GM23338 (cell line): ENCODE measurements around the gene DET1. TPM values are rescaled to one million over a fixed set of nuclear protein-coding genes. Genes with fewer than 3 reads are reported as not detected.

Experiments used
- ATAC-seq: fragments of 200-7000 bp; cut with Tn5 transposase; 3 replicates; pipeline ENCODE4 v1.9.1; 2020
- DNase-seq: peaks from one replicate; pipeline ENCODE4 v3.0.0-alpha.2; 2015; ENCODE audit warnings: low spot score
- H2AFZ ChIP-seq: fragments of 200-600 bp; sonication (generic); 2 replicates; pipeline ENCODE4 v1.8.0; 2016; ENCODE audit warnings: antibody characterized with exemption, mild to moderate bottlenecking, moderate library complexity
- H3F3A ChIP-seq: fragments of 200-600 bp; sonication (generic); replicated peaks from 2 replicates; pipeline ENCODE4 v1.8.0; 2017; ENCODE audit warnings: antibody characterized with exemption, mixed run types, low read depth
- H3K27ac ChIP-seq: fragments of 200-600 bp; sonication (generic); 2 replicates; pipeline ENCODE4 v1.6.1; 2016; ENCODE audit warnings: low read depth
- H3K27me3 ChIP-seq: fragments of 200-600 bp; sonication (generic); 2 replicates; pipeline ENCODE4 v1.8.0; 2016; ENCODE audit warnings: mild to moderate bottlenecking, mixed run types, moderate library complexity; ENCODE audit not compliant: insufficient read depth
- H3K36me3 ChIP-seq: fragments of 200-600 bp; sonication (generic); 2 replicates; pipeline ENCODE4 v1.8.0; 2016; ENCODE audit warnings: mild to moderate bottlenecking; ENCODE audit not compliant: insufficient read depth
- H3K4me1 ChIP-seq: fragments of 200-600 bp; sonication (generic); 2 replicates; pipeline ENCODE4 v1.8.0; 2016; ENCODE audit warnings: mild to moderate bottlenecking, moderate library complexity; ENCODE audit not compliant: insufficient read depth
- H3K4me2 ChIP-seq: fragments of 200-600 bp; sonication (generic); 2 replicates; pipeline ENCODE4 v1.7.1; 2017; ENCODE audit warnings: mixed run types
- H3K4me3 ChIP-seq: fragments of 200-600 bp; sonication (generic); 2 replicates; pipeline ENCODE4 v1.6.1; 2016; ENCODE audit warnings: mixed run types
- H3K79me2 ChIP-seq: fragments of 200-600 bp; sonication (generic); replicated peaks from 2 replicates; pipeline ENCODE4 v1.8.0; 2017; ENCODE audit warnings: mild to moderate bottlenecking; ENCODE audit not compliant: insufficient read depth
- H3K9me2 ChIP-seq: fragments of 200-600 bp; sonication (generic); 2 replicates; pipeline ENCODE4 v1.8.0; 2017; ENCODE audit not compliant: insufficient read depth
- H4K20me1 ChIP-seq: fragments of 200-600 bp; sonication (generic); replicated peaks from 2 replicates; pipeline ENCODE4 v1.8.0; 2017; ENCODE audit warnings: mild to moderate bottlenecking; ENCODE audit not compliant: insufficient read depth
- H3K27ac Mint-ChIP-seq: 2 replicates; pipeline ENCODE4 v1.8.0; 2020; ENCODE audit warnings: inconsistent platforms, mild to moderate bottlenecking, moderate library complexity, mixed read lengths
- H3K27me3 Mint-ChIP-seq: 3 replicates; pipeline ENCODE4 v1.8.0; 2022; ENCODE audit warnings: low read depth, mild to moderate bottlenecking, moderate library complexity, mixed read lengths, inconsistent platforms; ENCODE audit not compliant: insufficient read depth, poor library complexity
- H3K36me3 Mint-ChIP-seq: 3 replicates; pipeline ENCODE4 v1.8.0; 2021; ENCODE audit warnings: low read depth, mild to moderate bottlenecking, inconsistent platforms, moderate library complexity, mixed read lengths
- H3K4me1 Mint-ChIP-seq: 3 replicates; pipeline ENCODE4 v1.8.0; 2020; ENCODE audit warnings: mild to moderate bottlenecking, inconsistent platforms, mixed read lengths
- H3K4me3 Mint-ChIP-seq: 3 replicates; pipeline ENCODE4 v1.8.0; 2021; ENCODE audit warnings: moderate library complexity, mild to moderate bottlenecking, inconsistent platforms, mixed read lengths
- H3K9me3 Mint-ChIP-seq: 3 replicates; pipeline ENCODE4 v1.8.0; 2020; ENCODE audit warnings: moderate library complexity, mild to moderate bottlenecking, inconsistent platforms, mixed read lengths
- EZH2 ChIP-seq: fragments of 200-600 bp; sonication (generic); IDR thresholded peaks from one replicate; pipeline ENCODE4 v1.8.0; 2017; ENCODE audit warnings: antibody characterized with exemption, mild to moderate bottlenecking, low read depth; ENCODE audit not compliant: unreplicated experiment
- EZH2phosphoT487 ChIP-seq: fragments of 200-600 bp; sonication (generic); IDR thresholded peaks from one replicate; pipeline ENCODE4 v1.8.1; 2018; ENCODE audit warnings: antibody characterized with exemption; ENCODE audit not compliant: unreplicated experiment
- JUNB ChIP-seq: IDR thresholded peaks from one replicate; pipeline ENCODE4 v1.6.1; 2016; ENCODE audit warnings: antibody characterized with exemption; ENCODE audit not compliant: unreplicated experiment
- NANOG ChIP-seq: IDR thresholded peaks from 2 replicates; pipeline ENCODE4 v1.6.1; 2016; ENCODE audit warnings: antibody characterized with exemption, borderline replicate concordance
- POLR2AphosphoS5 ChIP-seq: IDR thresholded peaks from 2 replicates; pipeline ENCODE4 v1.6.1; 2016; ENCODE audit warnings: antibody characterized with exemption, low read depth
- STAT1 ChIP-seq: IDR thresholded peaks from one replicate; pipeline ENCODE4 v1.6.1; 2016; ENCODE audit warnings: antibody characterized with exemption; ENCODE audit not compliant: unreplicated experiment
- ZNF331 ChIP-seq: fragments of 250-450 bp; sonication (Bioruptor Pico); IDR thresholded peaks from 2 replicates; pipeline ENCODE4 v1.5.0; 2020; ENCODE audit warnings: low read depth, mild to moderate bottlenecking, moderate library complexity
- polyA plus RNA-seq: library from polyadenylated mRNA; unstranded; fragments of >200 nt; fragmentation: Nextera tagmentation; extraction: Ambion mirVana; gene quantifications from 2 replicates; pipeline ENCODE4 v1.2.1, GENCODE V29; 2016
- total RNA-seq: library from RNA; depleted of rRNA; stranded (reverse); fragments of >200 nt; shearing (Covaris generic); gene quantifications from 2 replicates; pipeline ENCODE4 v1.2.3, GENCODE V29; 2014
- TF ChIP-seq, protein P1 (sequence below): IDR thresholded peaks from one replicate; pipeline ENCODE4 v1.6.1; 2018; ENCODE audit warnings: antibody characterized with exemption; ENCODE audit not compliant: unreplicated experiment
- TF ChIP-seq, protein P2 (sequence below), 2 experiments: fragments of 200-600 bp in 1 of 2; sonication (generic) in 1 of 2; conservative IDR thresholded peaks; 2 replicates each; pipeline versions ENCODE4 v1.5.1 to v1.6.1; 2016 to 2017; ENCODE audit warnings: antibody characterized with exemption in 2 of 2, low read depth in 2 of 2, mild to moderate bottlenecking in 2 of 2, moderate library complexity in 1 of 2

Gene DET1
- total and polyA plus RNA-seq, 2 experiments from 2014 or later = 4.2 to 8.6 TPM

- H3K36me3 ChIP-seq = no peaks in the 10 kb centered on the region
- no peak overlapping the region for H3K27ac Mint-ChIP-seq
- no peak overlapping the region for H3K4me3 Mint-ChIP-seq
Observed at GRCh38 chr15:88509321-88509720, 37.2 kb downstream of the DET1 start.

GRCh38 chr15:88506628-88507027, 39.9 kb downstream of the DET1 start:
- Mint-ChIP-seq H3K9me3 (no peaks in the 10 kb centered on the region), H3K27ac (no peak overlapping the region), H3K4me3 (no peak overlapping the region), H3K27me3 (peaks cover 8% of the 10 kb centered on the region), H3K4me1 (peaks cover 22% of the 10 kb centered on the region), H3K36me3 (peaks cover 16% of the 10 kb centered on the region; the same call in 1 of the 3 replicates)
- Histone ChIP-seq H3K9me2 (0 out of 2 replicates have a peak, but pooled peaks cover 3% of the 10 kb centered on the region), H2AFZ (no peak overlapping the region), H3K4me3 (no peak overlapping the region), H3K4me1 (peaks cover 14% of the 10 kb centered on the region), H3K79me2 (no peaks in the 10 kb centered on the region), H3K27me3 (peaks cover 17% of the 10 kb centered on the region; the same call in 1 of the 2 replicates), H3K4me2 (no peak overlapping the region), H3F3A (no peaks in the 10 kb centered on the region), H3K27ac (no peak overlapping the region), H4K20me1 (no peaks in the 10 kb centered on the region; the same call in 1 of the 2 replicates), H3K36me3 (no peaks in the 10 kb centered on the region)
- DNase-seq (no peak), ATAC-seq (no peak)
- no peak for TF ChIP-seq EZH2phosphoT487
- TF ChIP-seq STAT1 = no peak
- TF ChIP-seq EZH2 = no peak
- TF ChIP-seq, protein P1, sequence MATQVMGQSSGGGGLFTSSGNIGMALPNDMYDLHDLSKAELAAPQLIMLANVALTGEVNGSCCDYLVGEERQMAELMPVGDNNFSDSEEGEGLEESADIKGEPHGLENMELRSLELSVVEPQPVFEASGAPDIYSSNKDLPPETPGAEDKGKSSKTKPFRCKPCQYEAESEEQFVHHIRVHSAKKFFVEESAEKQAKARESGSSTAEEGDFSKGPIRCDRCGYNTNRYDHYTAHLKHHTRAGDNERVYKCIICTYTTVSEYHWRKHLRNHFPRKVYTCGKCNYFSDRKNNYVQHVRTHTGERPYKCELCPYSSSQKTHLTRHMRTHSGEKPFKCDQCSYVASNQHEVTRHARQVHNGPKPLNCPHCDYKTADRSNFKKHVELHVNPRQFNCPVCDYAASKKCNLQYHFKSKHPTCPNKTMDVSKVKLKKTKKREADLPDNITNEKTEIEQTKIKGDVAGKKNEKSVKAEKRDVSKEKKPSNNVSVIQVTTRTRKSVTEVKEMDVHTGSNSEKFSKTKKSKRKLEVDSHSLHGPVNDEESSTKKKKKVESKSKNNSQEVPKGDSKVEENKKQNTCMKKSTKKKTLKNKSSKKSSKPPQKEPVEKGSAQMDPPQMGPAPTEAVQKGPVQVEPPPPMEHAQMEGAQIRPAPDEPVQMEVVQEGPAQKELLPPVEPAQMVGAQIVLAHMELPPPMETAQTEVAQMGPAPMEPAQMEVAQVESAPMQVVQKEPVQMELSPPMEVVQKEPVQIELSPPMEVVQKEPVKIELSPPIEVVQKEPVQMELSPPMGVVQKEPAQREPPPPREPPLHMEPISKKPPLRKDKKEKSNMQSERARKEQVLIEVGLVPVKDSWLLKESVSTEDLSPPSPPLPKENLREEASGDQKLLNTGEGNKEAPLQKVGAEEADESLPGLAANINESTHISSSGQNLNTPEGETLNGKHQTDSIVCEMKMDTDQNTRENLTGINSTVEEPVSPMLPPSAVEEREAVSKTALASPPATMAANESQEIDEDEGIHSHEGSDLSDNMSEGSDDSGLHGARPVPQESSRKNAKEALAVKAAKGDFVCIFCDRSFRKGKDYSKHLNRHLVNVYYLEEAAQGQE = no peak
- no peak for TF ChIP-seq NANOG
- TF ChIP-seq POLR2AphosphoS5 = no peak
- TF ChIP-seq, protein P2, sequence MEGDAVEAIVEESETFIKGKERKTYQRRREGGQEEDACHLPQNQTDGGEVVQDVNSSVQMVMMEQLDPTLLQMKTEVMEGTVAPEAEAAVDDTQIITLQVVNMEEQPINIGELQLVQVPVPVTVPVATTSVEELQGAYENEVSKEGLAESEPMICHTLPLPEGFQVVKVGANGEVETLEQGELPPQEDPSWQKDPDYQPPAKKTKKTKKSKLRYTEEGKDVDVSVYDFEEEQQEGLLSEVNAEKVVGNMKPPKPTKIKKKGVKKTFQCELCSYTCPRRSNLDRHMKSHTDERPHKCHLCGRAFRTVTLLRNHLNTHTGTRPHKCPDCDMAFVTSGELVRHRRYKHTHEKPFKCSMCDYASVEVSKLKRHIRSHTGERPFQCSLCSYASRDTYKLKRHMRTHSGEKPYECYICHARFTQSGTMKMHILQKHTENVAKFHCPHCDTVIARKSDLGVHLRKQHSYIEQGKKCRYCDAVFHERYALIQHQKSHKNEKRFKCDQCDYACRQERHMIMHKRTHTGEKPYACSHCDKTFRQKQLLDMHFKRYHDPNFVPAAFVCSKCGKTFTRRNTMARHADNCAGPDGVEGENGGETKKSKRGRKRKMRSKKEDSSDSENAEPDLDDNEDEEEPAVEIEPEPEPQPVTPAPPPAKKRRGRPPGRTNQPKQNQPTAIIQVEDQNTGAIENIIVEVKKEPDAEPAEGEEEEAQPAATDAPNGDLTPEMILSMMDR (conservative IDR thresholded peaks at IDR 0.05; ENCODE audit: low read depth in 2 of 2) = no peak
- no peak for TF ChIP-seq ZNF331
- no peak for TF ChIP-seq JUNB

More at GRCh38 chr15:88509321-88509720, 37.2 kb downstream of the DET1 start:
- H3K4me1 ChIP-seq = peaks cover 8% of the 10 kb centered on the region
- no peak overlapping the region for H3K27ac ChIP-seq
- peaks cover 9% of the 10 kb centered on the region for H3K4me1 Mint-ChIP-seq
- H3K36me3 Mint-ChIP-seq = peaks cover 16% of the 10 kb centered on the region; the same call in 1 of the 3 replicates
- ATAC-seq = no peak
- DNase-seq = no peak
- H2AFZ ChIP-seq = no peak overlapping the region
- H3K9me2 ChIP-seq = 0 out of 2 replicates have a peak, but pooled peaks cover 3% of the 10 kb centered on the region
- no peaks in the 10 kb centered on the region for H3K79me2 ChIP-seq
- TF ChIP-seq ZNF331 = no peak
- TF ChIP-seq, protein P1 = no peak
- H4K20me1 ChIP-seq = no peaks in the 10 kb centered on the region
- H3F3A ChIP-seq = no peaks in the 10 kb centered on the region
- no peak overlapping the region for H3K4me2 ChIP-seq
- H3K27me3 Mint-ChIP-seq = peaks cover 5% of the 10 kb centered on the region
- H3K27me3 ChIP-seq = peaks cover 10% of the 10 kb centered on the region; the same call in 1 of the 2 replicates
- H3K9me3 Mint-ChIP-seq = no peaks in the 10 kb centered on the region
- no peak overlapping the region for H3K4me3 ChIP-seq
